ENCODE results near the gene MPRIP. TPM values are rescaled to one million over a fixed set of nuclear protein-coding genes. Genes with fewer than 3 reads are reported as not detected.

MPRIP gene
- total and polyA plus RNA-seq, 2 of the 13 experiments (the other 11 are each of a cell fraction or from before 2014, with no cell fraction given), result 50.2 to 52.4 TPM

DNA sequence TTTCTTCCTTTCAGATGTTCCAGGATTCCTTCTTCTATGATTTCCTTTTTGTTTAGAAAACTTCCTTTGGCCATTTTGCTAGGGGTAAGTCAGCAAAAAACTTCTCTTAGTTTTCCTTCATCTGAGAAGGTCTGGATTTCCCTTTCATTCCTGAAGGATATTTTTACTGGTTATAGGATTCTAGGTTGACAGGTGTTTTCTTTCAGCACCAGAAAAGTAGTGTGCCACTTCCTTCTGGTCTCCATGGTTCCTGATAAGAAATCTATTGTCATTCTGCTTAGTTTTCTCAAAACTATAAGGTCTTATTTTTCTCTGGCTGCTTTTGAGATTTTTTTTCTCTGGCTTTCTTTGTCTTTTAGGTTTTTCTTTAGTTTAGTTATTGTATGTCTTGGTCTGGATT, 27.6 kb downstream of the MPRIP start (continued):
- TF ChIP-seq, protein P1, sequence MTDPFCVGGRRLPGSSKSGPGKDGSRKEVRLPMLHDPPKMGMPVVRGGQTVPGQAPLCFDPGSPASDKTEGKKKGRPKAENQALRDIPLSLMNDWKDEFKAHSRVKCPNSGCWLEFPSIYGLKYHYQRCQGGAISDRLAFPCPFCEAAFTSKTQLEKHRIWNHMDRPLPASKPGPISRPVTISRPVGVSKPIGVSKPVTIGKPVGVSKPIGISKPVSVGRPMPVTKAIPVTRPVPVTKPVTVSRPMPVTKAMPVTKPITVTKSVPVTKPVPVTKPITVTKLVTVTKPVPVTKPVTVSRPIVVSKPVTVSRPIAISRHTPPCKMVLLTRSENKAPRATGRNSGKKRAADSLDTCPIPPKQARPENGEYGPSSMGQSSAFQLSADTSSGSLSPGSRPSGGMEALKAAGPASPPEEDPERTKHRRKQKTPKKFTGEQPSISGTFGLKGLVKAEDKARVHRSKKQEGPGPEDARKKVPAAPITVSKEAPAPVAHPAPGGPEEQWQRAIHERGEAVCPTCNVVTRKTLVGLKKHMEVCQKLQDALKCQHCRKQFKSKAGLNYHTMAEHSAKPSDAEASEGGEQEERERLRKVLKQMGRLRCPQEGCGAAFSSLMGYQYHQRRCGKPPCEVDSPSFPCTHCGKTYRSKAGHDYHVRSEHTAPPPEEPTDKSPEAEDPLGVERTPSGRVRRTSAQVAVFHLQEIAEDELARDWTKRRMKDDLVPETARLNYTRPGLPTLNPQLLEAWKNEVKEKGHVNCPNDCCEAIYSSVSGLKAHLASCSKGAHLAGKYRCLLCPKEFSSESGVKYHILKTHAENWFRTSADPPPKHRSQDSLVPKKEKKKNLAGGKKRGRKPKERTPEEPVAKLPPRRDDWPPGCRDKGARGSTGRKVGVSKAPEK (CRISPR knock-in tag; IDR thresholded peaks at IDR 0.05; ENCODE audit: borderline replicate concordance), result no peak
- no peak for TF ChIP-seq KLF11 (CRISPR knock-in tag; IDR thresholded peaks at IDR 0.05)
- no peak for TF ChIP-seq CENPT (CRISPR knock-in tag; IDR thresholded peaks at IDR 0.05; ENCODE audit: low read depth)
- no peak for TF ChIP-seq ISX (CRISPR knock-in tag; conservative IDR thresholded peaks at IDR 0.05)
- no peak for TF ChIP-seq ZNF839 (CRISPR knock-in tag; IDR thresholded peaks at IDR 0.05; ENCODE audit: borderline replicate concordance)
- TF ChIP-seq KDM4B (CRISPR knock-in tag; IDR thresholded peaks at IDR 0.05), result no peak

DNA sequence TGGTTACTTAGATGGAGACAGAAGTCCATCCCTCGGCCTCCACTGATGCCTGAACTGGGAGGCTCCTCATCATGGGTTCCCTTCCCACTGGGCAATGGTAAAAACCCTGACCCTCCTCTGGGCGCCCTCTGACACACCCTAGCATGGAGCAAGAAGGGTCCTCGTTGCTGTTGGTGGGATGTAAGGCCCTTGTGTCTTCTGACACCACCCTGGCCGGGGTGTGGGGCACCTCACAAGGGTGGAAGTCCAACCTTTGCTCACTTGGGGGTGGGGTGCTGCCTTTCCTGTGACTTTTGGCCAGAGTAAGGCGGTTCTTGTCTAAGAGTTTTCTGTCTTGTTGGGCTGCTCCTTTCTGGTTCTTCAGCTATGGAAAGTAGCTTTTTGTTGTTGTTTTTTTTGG, 28.7 kb downstream of the MPRIP start:
- Histone ChIP-seq H3K36me3 (replicated peaks in 1 of 2; ENCODE audit: control insufficient read depth in 1 of 2, insufficient read depth in 2 of 2, low read length in 2 of 2) (peaks cover 3 to 16% of the 10 kb centered on the region in 2 experiments; a peak in 2 of 5 replicates), H3K4me3 (replicated peaks in 1 of 3; ENCODE audit: insufficient read depth in 1 of 3, low read depth in 2 of 3, low read length in 3 of 3) (no peak overlapping the region), H3K79me2 (ENCODE audit: insufficient read depth, low read length) (peaks cover 35% of the 10 kb centered on the region), H4K20me1 (ENCODE audit: insufficient read depth, low read length) (no peaks in the 10 kb centered on the region), H2AFZ (ENCODE audit: low read length) (no peak overlapping the region), H3K4me2 (ENCODE audit: low read depth, low read length) (no peak overlapping the region), H3K27me3 (ENCODE audit: control insufficient read depth in 1 of 2, insufficient read depth in 2 of 2, low read length in 2 of 2) (no peaks in the 10 kb centered on the region), H3K9me3 (ENCODE audit: low read length) (0 out of 2 replicates have a peak, but pooled peaks cover 4% of the 10 kb centered on the region), H3K4me1 (ENCODE audit: insufficient read depth, low read length) (peaks cover 24% of the 10 kb centered on the region), H3K9ac (ENCODE audit: insufficient read depth, low read depth, low read length) (no peak overlapping the region), H3K27ac (ENCODE audit: extremely low read length, insufficient read depth, low read length) (no peak overlapping the region)
- BruUV-seq (replicated peaks), result no TSS peak
- DNase-seq (ENCODE audit: low spot score) (no peak), ATAC-seq (no peak), FAIRE-seq (no peak)
- WGBS (ENCODE audit: low lambda C conversion rate), result 87% methylated on average over 4 of the region's 5 CpGs
- in situ Hi-C loops (cut with HindIII; ENCODE audit: extremely low pct_ligation_motif_present, low pct_unique_long_range_greater_than_20kb), result no loop called here
- POLR2A ChIA-PET, result interaction anchor here (1.3 kb wide), 1 partner anchor 17 kb away, joined by 3 read pairs; no protein-coding TSS in a partner anchor
- intact Hi-C loops (cut with micrococcal nuclease; ENCODE audit: unreplicated experiment), result no loop called here
- CTCF ChIA-PET (ENCODE audit: low intra/inter-chr PET ratio, low total read pairs), result no interaction called here
- TF ChIP-seq TCF7L2 (IDR thresholded peaks at IDR 0.05; ENCODE audit: low read depth, low read length) (no peak), ZNF773 (CRISPR knock-in tag; IDR thresholded peaks at IDR 0.05; ENCODE audit: borderline replicate concordance) (no peak), ZBTB25 (CRISPR knock-in tag; IDR thresholded peaks at IDR 0.05) (no peak), ZNF572 (CRISPR knock-in tag; IDR thresholded peaks at IDR 0.05) (no peak), SMAD1 (CRISPR knock-in tag; IDR thresholded peaks at IDR 0.05; ENCODE audit: borderline replicate concordance, low read depth) (no peak), SP140L (CRISPR knock-in tag; IDR thresholded peaks at IDR 0.05; ENCODE audit: borderline replicate concordance) (no peak), ZNF629 (CRISPR knock-in tag; conservative IDR thresholded peaks at IDR 0.05) (no peak), POLR2AphosphoS5 (IDR thresholded peaks at IDR 0.05; ENCODE audit: low read depth, low read length) (no peak), SIX4 (CRISPR knock-in tag; IDR thresholded peaks at IDR 0.05) (no peak), MIER3 (CRISPR knock-in tag; IDR thresholded peaks at IDR 0.05; ENCODE audit: borderline replicate concordance) (no peak)
- TF ChIP-seq, protein P2, sequence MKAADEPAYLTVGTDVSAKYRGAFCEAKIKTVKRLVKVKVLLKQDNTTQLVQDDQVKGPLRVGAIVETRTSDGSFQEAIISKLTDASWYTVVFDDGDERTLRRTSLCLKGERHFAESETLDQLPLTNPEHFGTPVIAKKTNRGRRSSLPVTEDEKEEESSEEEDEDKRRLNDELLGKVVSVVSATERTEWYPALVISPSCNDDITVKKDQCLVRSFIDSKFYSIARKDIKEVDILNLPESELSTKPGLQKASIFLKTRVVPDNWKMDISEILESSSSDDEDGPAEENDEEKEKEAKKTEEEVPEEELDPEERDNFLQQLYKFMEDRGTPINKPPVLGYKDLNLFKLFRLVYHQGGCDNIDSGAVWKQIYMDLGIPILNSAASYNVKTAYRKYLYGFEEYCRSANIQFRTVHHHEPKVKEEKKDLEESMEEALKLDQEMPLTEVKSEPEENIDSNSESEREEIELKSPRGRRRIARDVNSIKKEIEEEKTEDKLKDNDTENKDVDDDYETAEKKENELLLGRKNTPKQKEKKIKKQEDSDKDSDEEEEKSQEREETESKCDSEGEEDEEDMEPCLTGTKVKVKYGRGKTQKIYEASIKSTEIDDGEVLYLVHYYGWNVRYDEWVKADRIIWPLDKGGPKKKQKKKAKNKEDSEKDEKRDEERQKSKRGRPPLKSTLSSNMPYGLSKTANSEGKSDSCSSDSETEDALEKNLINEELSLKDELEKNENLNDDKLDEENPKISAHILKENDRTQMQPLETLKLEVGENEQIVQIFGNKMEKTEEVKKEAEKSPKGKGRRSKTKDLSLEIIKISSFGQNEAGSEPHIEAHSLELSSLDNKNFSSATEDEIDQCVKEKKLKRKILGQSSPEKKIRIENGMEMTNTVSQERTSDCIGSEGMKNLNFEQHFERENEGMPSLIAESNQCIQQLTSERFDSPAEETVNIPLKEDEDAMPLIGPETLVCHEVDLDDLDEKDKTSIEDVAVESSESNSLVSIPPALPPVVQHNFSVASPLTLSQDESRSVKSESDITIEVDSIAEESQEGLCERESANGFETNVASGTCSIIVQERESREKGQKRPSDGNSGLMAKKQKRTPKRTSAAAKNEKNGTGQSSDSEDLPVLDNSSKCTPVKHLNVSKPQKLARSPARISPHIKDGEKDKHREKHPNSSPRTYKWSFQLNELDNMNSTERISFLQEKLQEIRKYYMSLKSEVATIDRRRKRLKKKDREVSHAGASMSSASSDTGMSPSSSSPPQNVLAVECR (CRISPR knock-in tag; IDR thresholded peaks at IDR 0.05; ENCODE audit: borderline replicate concordance), result no peak
